ENCODE data around the gene NISCH.

NISCH gene

DNA sequence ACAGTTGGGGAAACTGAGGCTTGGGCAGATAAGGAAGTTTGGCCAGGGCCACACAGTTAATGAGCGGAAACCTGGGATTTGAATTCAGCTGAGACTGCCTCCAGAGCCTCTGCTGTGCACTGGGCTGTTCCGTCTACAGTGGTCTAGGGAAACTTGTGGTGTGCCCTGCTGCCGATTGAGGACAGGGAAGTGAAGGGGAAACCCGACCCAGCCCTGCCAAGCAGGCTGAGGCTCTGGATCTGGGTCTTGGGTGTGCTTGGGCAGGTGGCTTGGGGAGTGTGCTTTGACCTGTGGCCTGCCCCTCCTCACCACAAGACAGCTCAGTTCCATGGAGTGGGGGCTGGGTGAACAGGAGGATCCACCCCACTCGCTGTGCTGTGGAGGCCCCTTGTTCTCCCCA, 17.6 kb downstream of the NISCH start:
- Histone ChIP-seq H3K27ac (replicated peaks) (no peak overlapping the region), H3K27me3 (ENCODE audit: insufficient read depth, poor library complexity, severe bottlenecking) (no peaks in the 10 kb centered on the region), H3K4me3 (replicated peaks; ENCODE audit: insufficient read depth, low read length) (no peak overlapping the region)
- DNase-seq (ENCODE audit: low read depth in 1 of 2, low spot score in 1 of 2): no peak
- TF ChIP-seq, protein P1, sequence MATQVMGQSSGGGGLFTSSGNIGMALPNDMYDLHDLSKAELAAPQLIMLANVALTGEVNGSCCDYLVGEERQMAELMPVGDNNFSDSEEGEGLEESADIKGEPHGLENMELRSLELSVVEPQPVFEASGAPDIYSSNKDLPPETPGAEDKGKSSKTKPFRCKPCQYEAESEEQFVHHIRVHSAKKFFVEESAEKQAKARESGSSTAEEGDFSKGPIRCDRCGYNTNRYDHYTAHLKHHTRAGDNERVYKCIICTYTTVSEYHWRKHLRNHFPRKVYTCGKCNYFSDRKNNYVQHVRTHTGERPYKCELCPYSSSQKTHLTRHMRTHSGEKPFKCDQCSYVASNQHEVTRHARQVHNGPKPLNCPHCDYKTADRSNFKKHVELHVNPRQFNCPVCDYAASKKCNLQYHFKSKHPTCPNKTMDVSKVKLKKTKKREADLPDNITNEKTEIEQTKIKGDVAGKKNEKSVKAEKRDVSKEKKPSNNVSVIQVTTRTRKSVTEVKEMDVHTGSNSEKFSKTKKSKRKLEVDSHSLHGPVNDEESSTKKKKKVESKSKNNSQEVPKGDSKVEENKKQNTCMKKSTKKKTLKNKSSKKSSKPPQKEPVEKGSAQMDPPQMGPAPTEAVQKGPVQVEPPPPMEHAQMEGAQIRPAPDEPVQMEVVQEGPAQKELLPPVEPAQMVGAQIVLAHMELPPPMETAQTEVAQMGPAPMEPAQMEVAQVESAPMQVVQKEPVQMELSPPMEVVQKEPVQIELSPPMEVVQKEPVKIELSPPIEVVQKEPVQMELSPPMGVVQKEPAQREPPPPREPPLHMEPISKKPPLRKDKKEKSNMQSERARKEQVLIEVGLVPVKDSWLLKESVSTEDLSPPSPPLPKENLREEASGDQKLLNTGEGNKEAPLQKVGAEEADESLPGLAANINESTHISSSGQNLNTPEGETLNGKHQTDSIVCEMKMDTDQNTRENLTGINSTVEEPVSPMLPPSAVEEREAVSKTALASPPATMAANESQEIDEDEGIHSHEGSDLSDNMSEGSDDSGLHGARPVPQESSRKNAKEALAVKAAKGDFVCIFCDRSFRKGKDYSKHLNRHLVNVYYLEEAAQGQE (IDR thresholded peaks at IDR 0.05; ENCODE audit: insufficient replicate concordance, low read depth): no peak
- no peak for TF ChIP-seq SPI1 (IDR thresholded peaks at IDR 0.05; ENCODE audit: borderline replicate concordance, low read depth)
- no peak for TF ChIP-seq POLR2AphosphoS5 (IDR thresholded peaks at IDR 0.05; ENCODE audit: low read depth)
- TF ChIP-seq, protein P2, sequence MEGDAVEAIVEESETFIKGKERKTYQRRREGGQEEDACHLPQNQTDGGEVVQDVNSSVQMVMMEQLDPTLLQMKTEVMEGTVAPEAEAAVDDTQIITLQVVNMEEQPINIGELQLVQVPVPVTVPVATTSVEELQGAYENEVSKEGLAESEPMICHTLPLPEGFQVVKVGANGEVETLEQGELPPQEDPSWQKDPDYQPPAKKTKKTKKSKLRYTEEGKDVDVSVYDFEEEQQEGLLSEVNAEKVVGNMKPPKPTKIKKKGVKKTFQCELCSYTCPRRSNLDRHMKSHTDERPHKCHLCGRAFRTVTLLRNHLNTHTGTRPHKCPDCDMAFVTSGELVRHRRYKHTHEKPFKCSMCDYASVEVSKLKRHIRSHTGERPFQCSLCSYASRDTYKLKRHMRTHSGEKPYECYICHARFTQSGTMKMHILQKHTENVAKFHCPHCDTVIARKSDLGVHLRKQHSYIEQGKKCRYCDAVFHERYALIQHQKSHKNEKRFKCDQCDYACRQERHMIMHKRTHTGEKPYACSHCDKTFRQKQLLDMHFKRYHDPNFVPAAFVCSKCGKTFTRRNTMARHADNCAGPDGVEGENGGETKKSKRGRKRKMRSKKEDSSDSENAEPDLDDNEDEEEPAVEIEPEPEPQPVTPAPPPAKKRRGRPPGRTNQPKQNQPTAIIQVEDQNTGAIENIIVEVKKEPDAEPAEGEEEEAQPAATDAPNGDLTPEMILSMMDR (IDR thresholded peaks at IDR 0.05; ENCODE audit: insufficient read depth, low read length): no peak
- TF ChIP-seq GABPA (IDR thresholded peaks at IDR 0.05; ENCODE audit: low read depth): no peak

DNA sequence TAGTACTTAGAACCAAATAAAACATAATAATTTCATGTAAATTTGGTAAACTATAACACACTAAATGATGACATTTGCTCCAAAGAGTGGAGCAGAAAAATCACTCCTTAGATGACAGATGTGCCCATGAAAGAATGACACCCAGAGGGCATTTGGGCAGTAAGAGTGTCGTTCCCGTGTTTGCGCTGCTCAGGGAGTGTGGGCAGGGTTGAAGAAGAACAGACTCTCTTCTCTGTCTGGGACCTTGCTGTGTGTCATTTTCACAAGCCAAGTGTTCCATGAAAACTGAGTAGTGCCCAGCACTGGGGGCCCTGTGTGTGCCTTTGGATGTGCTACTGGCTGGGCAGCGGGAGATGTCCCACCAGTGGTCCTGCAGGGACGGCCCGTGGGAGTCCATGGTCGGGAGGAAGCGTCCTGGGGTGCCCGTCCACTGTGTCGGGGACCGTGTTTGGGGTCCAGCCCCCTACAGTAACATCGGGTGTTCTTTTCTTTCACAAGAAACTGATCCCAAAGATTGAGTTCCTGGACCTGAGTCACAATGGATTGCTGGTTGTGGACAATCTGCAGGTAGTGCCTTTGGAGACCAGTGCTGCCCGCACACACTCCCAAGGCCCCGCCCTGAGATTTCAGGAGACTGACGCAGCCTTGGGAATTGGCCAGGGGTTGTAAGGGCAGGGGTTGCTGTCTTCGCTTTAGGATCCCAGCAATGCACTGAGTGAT, 21.8 kb downstream of the NISCH start:
- no peaks in the 10 kb centered on the region for H3K27me3 ChIP-seq (ENCODE audit: insufficient read depth, poor library complexity, severe bottlenecking)
- no peak overlapping the region for H3K4me3 ChIP-seq (replicated peaks; ENCODE audit: insufficient read depth, low read length)
- DNase-seq (ENCODE audit: low read depth in 1 of 2, low spot score in 1 of 2): no peak
- TF ChIP-seq SPI1 (IDR thresholded peaks at IDR 0.05; ENCODE audit: borderline replicate concordance, low read depth) (no peak), GABPA (IDR thresholded peaks at IDR 0.05; ENCODE audit: low read depth) (no peak), POLR2AphosphoS5 (IDR thresholded peaks at IDR 0.05; ENCODE audit: low read depth) (no peak)
- TF ChIP-seq, protein P1 (IDR thresholded peaks at IDR 0.05; ENCODE audit: insufficient replicate concordance, low read depth): no peak
- TF ChIP-seq, protein P2 (IDR thresholded peaks at IDR 0.05; ENCODE audit: insufficient read depth, low read length): no peak
- no peak overlapping the region; the same call in 1 of the 2 replicates for H3K27ac ChIP-seq (replicated peaks)

DNA sequence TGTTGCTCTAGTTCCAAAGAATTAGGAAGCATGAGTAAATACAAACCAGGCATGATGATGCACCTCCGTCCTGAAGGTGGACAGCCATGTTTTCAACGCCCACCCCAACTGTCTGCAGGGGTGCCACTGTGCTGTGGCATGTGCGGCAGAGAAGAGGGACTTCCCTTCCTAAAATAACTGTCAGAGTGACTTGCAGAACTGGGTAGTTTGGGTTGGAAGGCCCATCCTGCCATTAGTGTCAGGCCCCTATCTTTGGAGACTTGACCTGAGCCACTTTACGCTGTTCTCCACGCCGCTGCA, 22.3 kb downstream of the NISCH start:
- H3K27me3 ChIP-seq (ENCODE audit: insufficient read depth, poor library complexity, severe bottlenecking): no peaks in the 10 kb centered on the region
- H3K4me3 ChIP-seq (replicated peaks; ENCODE audit: insufficient read depth, low read length): no peak overlapping the region
- no peak for TF ChIP-seq GABPA (IDR thresholded peaks at IDR 0.05; ENCODE audit: low read depth)
- no peak for TF ChIP-seq SPI1 (IDR thresholded peaks at IDR 0.05; ENCODE audit: borderline replicate concordance, low read depth)
- TF ChIP-seq, protein P1 (IDR thresholded peaks at IDR 0.05; ENCODE audit: insufficient replicate concordance, low read depth): no peak
- TF ChIP-seq, protein P2 (IDR thresholded peaks at IDR 0.05; ENCODE audit: insufficient read depth, low read length): no peak
- no peak for TF ChIP-seq POLR2AphosphoS5 (IDR thresholded peaks at IDR 0.05; ENCODE audit: low read depth)
- no peak overlapping the region; the same call in 1 of the 2 replicates for H3K27ac ChIP-seq (replicated peaks)
- no peak for DNase-seq (ENCODE audit: low read depth in 1 of 2, low spot score in 1 of 2)

All from HL-60 (cell line).